HG03354 (cell line): ENCODE results near the gene ATP9A.
"Not testable (repeated sequence)": the region's sequence is repeated elsewhere in the genome, so short reads cannot be mapped to it uniquely, and the experiment has no call there.

Experiments used
- ATAC-seq: cut with Tn5 transposase; IDR thresholded peaks from one replicate; pipeline ENCODE4 v1.9.1; 2021; ENCODE audit warnings: mild to moderate bottlenecking; ENCODE audit not compliant: unreplicated experiment, poor library complexity, severe bottlenecking

The ATP9A gene

GRCh38 chr20:51756653-51757052, 11.5 kb downstream of the ATP9A start:
- ATAC-seq = no peak

DNA sequence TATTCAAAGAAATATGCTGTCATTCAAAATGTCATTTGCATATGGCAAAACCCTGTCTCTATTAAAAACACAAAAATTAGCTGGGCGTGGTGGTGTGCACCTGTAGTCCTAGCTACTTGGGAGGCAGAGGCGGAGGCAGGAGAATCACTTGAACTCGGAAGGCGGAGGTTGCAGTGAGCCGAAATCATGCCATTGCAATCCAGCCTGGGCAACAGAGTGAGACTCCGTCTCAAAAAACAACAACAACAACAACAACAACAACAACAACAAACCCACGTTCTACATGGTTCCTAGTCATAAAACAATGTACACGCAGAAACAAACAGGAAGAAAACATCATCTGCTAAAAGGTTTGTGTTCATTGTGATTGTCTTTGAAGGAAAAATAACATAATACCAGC, 15.0 kb downstream of the ATP9A start:
- ATAC-seq = not testable (repeated sequence)

DNA sequence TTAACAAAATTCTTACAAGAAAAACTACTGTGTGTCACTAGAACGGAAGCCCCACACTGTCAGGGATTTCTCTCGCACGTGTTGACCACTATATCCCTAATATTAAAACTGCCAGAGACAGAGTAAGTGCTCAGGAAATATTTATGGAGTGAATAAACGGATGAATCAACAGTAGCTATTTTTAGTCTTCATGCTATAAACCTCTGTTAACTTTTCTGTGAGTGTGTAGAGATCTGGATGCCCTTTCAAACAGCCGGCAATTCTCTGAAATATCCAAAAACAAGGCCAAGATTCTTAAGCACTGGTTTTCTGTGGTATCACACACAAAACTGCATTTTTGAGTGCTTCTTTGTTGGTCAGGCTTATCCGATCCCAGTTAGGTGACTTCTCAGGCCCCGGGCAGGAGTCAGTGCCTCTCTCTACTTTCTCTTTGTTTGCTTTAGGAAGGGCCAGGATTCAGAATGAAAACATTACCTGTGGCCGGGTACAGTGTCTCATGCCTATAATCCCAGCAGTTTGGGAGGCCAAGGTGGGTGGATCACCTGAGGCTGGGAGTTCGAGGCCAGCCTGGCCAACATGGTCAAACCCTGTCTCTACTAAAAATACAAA, 15.7 kb downstream of the ATP9A start:
- ATAC-seq = no peak

DNA sequence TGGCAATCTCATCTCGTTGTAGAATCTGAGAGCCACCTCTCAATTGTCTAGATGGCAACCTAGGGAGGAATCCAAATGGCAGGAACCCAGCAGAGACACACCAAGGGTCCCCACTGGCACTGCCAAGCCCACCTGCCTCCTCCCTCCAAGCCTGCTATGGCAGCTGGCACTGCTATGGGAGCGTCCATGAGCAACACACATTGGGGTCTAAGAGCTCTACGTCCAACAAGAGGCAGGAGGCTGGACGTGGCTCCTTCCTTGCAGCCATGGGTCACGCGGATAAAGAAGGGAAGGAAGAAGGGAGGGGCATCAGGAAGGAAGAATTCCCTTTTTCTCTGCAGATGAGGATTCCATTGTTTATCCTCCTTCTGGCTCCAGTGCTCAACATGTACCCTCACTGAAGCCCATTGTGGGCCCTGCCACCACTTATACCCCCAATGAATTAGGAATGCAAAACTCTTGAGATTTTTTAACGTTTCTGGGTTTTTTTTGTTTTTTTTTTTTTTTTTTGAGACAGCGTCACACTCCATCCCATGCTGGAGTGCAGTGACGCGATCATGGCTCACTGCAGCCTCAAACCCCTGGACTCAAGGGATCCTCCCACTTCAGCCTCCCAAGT, 17.3 kb downstream of the ATP9A start:
- ATAC-seq = no peak

DNA sequence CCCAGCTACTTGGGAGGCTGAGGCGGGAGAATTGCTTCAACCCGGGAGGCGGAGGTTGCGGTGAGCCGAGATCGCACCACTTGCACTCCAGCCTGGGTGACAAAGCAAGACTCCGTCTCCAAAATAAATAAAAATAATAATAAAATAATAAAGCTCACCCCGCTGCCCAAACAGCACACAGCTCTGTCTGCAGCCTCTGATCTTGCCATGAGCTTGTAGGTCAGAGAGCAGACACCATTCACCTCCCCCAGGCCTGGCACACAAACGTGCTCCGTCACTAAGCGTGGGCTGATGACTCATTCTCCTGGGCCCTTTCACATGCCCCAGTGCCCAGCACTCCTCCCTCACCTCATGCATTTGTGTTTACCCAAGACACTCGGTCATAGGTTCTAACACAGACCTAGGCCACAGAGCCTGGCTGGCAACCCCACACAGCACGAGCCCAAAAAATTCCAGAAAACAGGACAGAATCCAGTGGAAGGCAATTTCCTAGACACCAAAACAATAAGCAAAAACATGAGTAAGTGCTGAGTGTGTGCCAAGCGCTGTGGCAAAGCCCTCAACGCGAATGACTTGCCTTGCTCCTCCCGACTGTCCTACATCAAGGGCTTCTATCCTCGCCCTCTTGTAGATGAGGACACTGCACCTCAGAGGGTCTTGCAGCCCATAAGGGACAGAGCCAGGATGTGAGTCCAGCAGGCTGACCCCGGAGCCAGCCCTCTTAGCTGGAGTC, 18.0 kb downstream of the ATP9A start:
- ATAC-seq = no peak

DNA sequence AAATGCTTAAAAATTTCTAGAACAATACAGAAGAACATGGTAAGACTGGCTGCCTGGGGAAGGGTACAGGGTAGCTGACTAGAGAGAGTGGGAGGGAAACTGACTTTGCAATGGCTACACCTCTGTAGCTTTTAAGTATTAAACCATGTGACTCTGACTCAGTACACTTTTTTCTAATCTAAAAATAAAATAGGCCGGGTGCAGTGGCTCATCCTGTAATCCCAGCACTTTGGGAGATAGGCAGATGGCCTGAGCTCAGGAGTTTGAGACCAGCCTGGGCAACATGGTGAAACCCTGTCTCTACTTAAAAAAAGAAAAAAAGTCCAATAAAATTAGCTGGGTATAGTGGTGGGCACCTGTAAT, 18.5 kb downstream of the ATP9A start:
- no peak for ATAC-seq

DNA sequence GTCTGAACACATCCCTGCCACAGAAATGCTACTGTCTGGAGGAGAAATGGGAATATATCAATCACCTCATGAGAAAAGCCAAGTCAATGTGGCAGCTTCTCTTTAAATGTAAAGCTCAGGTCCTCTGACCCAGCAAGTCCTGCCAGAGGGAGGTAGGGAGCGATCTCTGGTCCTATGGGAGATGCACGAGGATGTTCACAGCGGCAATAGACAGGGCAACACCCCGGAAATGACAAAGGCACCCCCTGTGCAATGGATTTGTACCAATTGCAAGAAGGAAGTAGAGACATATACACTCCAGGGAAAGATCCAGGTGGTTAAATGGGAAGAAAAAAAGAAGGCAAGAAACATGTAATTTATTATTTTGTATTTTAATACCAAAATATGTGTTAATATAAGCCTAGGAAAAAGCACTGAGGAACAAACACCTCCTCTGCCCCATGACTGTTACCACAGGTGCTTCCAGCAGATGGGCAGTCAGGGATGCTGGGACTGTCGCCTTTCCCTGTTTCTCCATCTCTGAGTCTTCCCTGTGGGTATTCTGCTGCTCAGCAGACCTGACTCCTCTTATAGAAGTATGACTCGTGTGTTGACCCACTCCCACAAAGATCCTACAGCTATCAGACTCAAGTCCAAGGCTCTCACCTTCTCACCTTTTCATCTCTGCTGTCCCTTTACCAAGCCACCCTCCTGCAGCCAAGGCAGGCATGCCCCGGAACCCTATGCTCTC, 20.8 kb downstream of the ATP9A start:
- no peak for ATAC-seq

- no peak for ATAC-seq
These were observed 22.4 kb downstream of the ATP9A start for GRCh38 chr20:51745804-51746203.

GRCh38 chr20:51740838-51741237, 27.4 kb downstream of the ATP9A start:
- no peak for ATAC-seq

GRCh38 chr20:51740308-51740707, 27.9 kb downstream of the ATP9A start:
- ATAC-seq = not testable (repeated sequence)

GRCh38 chr20:51739722-51740249, 28.4 kb downstream of the ATP9A start:
- ATAC-seq = no peak

GRCh38 chr20:51738877-51739447, 29.2 kb downstream of the ATP9A start:
- no peak for ATAC-seq

- ATAC-seq = not testable (repeated sequence)
These were observed 29.9 kb downstream of the ATP9A start for GRCh38 chr20:51738261-51738660.

GRCh38 chr20:51736947-51737346, 31.2 kb downstream of the ATP9A start:
- ATAC-seq = no peak

- no peak for ATAC-seq
These were observed 32.2 kb downstream of the ATP9A start for GRCh38 chr20:51735728-51736600.

- no peak for ATAC-seq
These were observed 33.1 kb downstream of the ATP9A start for GRCh38 chr20:51734876-51735720.

DNA sequence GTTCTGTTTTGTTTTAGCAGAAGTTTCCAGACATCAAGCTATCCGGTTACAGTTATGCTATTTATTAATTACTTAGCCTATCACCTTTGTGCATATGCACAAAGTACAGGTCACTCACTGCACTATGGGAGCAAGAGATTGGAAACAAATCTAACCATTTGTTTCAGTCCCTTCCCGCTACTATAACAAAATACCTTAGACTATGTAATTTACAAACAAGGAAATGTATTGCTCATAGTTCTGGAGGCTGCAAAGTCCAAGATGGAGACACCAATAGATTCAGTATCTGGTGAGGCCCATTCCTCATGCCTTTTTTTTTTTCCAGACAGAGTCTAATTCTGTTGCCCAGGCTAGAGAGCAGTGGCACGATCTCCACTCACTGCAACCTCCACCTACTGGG, 35.1 kb downstream of the ATP9A start:
- no peak for ATAC-seq

DNA sequence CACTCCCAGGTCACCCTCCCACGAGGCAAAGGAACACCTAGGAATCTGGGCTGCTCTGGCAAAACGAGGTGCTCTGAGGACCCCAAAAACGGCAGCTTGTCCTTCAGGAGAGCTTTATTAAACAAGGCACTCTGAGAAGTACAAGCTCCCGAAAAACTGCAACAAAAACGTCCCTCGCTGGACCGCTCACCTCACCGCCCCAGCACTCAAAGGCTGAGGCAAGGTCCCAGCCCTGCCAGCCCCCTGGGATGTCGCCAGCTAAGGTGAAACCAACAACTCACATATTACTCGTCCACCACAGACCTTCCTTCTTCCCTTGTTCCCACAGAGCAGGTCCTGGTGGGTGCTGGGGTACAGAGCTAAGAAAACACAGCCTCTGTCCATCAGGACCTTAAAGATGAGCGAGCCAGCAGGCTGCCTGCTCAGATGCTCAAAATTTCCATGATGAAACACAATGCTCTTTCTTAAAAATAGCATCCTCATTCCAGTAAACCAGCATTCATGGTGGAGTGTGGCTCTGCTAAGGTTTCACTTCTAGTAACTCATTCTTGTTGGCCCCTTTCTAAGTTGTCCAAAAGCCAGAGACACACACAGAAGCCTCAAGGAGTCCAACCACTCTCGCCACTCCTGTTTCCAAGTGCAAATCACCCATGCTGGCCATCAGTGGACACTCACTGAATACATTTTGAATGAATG, 35.9 kb downstream of the ATP9A start:
- ATAC-seq = no peak
